Hepatocyte (in vitro differentiated cells): ENCODE measurements around the gene EPC2. TPM values are rescaled to one million over a fixed set of nuclear protein-coding genes. Genes with fewer than 3 reads are reported as not detected.

Source experiments
- DNase-seq: peaks from one replicate; pipeline ENCODE4 v3.0.0-alpha.2; 2016; ENCODE audit warnings: low spot score
- H2AFZ ChIP-seq: fragments of 200-600 bp; sonication (generic); 2 replicates; pipeline ENCODE4 v1.6.0; 2016; ENCODE audit warnings: antibody characterized with exemption, mild to moderate bottlenecking
- H3K27ac ChIP-seq: fragments of 200-600 bp; sonication (generic); 2 replicates; pipeline ENCODE4 v1.5.1; 2016; ENCODE audit warnings: mild to moderate bottlenecking
- H3K27me3 ChIP-seq: fragments of 200-600 bp; sonication (generic); 2 replicates; pipeline ENCODE4 v1.6.1; 2016
- H3K36me3 ChIP-seq: fragments of 200-600 bp; sonication (generic); replicated peaks from 2 replicates; pipeline ENCODE4 v1.5.1; 2016; ENCODE audit warnings: low read depth; ENCODE audit not compliant: insufficient read depth
- H3K4me1 ChIP-seq: fragments of 200-600 bp; sonication (generic); 2 replicates; pipeline ENCODE4 v1.5.1; 2016; ENCODE audit warnings: mild to moderate bottlenecking, moderate library complexity; ENCODE audit not compliant: insufficient read depth
- H3K4me2 ChIP-seq: fragments of 200-600 bp; sonication (generic); 2 replicates; pipeline ENCODE4 v1.6.0; 2016
- H3K4me3 ChIP-seq: fragments of 200-600 bp; sonication (generic); 2 replicates; pipeline ENCODE4 v1.5.1; 2016; ENCODE audit warnings: mild to moderate bottlenecking
- H3K79me2 ChIP-seq: fragments of 200-600 bp; sonication (generic); 2 replicates; pipeline ENCODE4 v1.6.0; 2017; ENCODE audit warnings: mild to moderate bottlenecking
- H3K9me2 ChIP-seq: fragments of 200-600 bp; sonication (generic); replicated peaks from 2 replicates; pipeline ENCODE4 v1.6.0; 2017; ENCODE audit warnings: mild to moderate bottlenecking; ENCODE audit not compliant: insufficient read depth
- H3K9me3 ChIP-seq: fragments of 200-600 bp; sonication (generic); 2 replicates; pipeline ENCODE4 v1.5.1; 2016; ENCODE audit warnings: low read depth, mild to moderate bottlenecking
- H4K20me1 ChIP-seq: fragments of 200-600 bp; sonication (generic); 2 replicates; pipeline ENCODE4 v1.6.0; 2016; ENCODE audit warnings: mild to moderate bottlenecking; ENCODE audit not compliant: insufficient read depth, poor library complexity, severe bottlenecking
- CTCF ChIP-seq: fragments of 200-600 bp; sonication (generic); IDR thresholded peaks from 2 replicates; pipeline ENCODE4 v1.5.1; 2016; ENCODE audit warnings: antibody characterized with exemption, mild to moderate bottlenecking; ENCODE audit not compliant: poor library complexity
- EZH2 ChIP-seq: fragments of 200-600 bp; sonication (generic); IDR thresholded peaks from 2 replicates; pipeline ENCODE4 v1.6.1; 2016; ENCODE audit warnings: antibody characterized with exemption, mild to moderate bottlenecking, borderline replicate concordance
- EZH2phosphoT487 ChIP-seq: fragments of 200-600 bp; sonication (generic); IDR thresholded peaks from one replicate; pipeline ENCODE4 v1.6.1; 2018; ENCODE audit warnings: antibody characterized with exemption, mild to moderate bottlenecking, low read depth, moderate library complexity; ENCODE audit not compliant: unreplicated experiment, severe bottlenecking
- WGBS: methylation state at CpG from one replicate; pipeline ENCODE4 v1.1.6; 2016; ENCODE audit warnings: low lambda C conversion rate; ENCODE audit errors: missing lambda C conversion rate; 5-methylcytosine and 5-hydroxymethylcytosine counted together
- polyA plus RNA-seq: library from polyadenylated mRNA; unstranded; fragments of >200 nt; fragmentation: Nextera tagmentation; extraction: Ambion mirVana; gene quantifications from 2 replicates; pipeline ENCODE4 v1.2.1, GENCODE V29; 2016
- total RNA-seq: library from RNA; depleted of rRNA; stranded (reverse); fragments of >200 nt; gene quantifications from 2 replicates; pipeline ENCODE4 v1.2.3, GENCODE V29; 2014

Gene EPC2
- total and polyA plus RNA-seq, 2 experiments from 2014 or later = 2.6 to 37.8 TPM

- Histone ChIP-seq H3K79me2 (peaks cover 88% of the 10 kb centered on the region), H2AFZ (no peak overlapping the region), H3K4me1 (no peaks in the 10 kb centered on the region), H3K27ac (no peak overlapping the region), H3K27me3 (no peaks in the 10 kb centered on the region), H3K4me3 (no peak overlapping the region), H3K9me2 (no peaks in the 10 kb centered on the region), H3K4me2 (no peak overlapping the region), H4K20me1 (peaks cover 42% of the 10 kb centered on the region), H3K9me3 (no peaks in the 10 kb centered on the region), H3K36me3 (no peaks in the 10 kb centered on the region)
- no peak for TF ChIP-seq EZH2phosphoT487
- TF ChIP-seq CTCF = no peak
- TF ChIP-seq EZH2 = no peak
- no peak for DNase-seq
These were observed 85.5 kb downstream of the EPC2 start for GRCh38 chr2:148730085-148730484.

- WGBS = 88% methylated on average over 5 of the region's 5 CpGs
- Histone ChIP-seq H4K20me1 (peaks cover 28% of the 10 kb centered on the region), H3K79me2 (peaks cover 80% of the 10 kb centered on the region), H3K9me3 (no peaks in the 10 kb centered on the region), H3K4me1 (no peaks in the 10 kb centered on the region), H3K4me3 (no peak overlapping the region), H3K4me2 (no peak overlapping the region), H3K27me3 (no peaks in the 10 kb centered on the region), H2AFZ (no peak overlapping the region), H3K36me3 (no peaks in the 10 kb centered on the region), H3K27ac (no peak overlapping the region), H3K9me2 (no peaks in the 10 kb centered on the region)
- TF ChIP-seq CTCF (no peak), EZH2 (no peak), EZH2phosphoT487 (no peak)
- no peak for DNase-seq
These were observed 93.2 kb downstream of the EPC2 start for GRCh38 chr2:148737742-148738141.

GRCh38 chr2:148739454-148740105, 95.0 kb downstream of the EPC2 start:
- Histone ChIP-seq H3K4me3 (no peak overlapping the region), H3K4me2 (no peak overlapping the region), H3K4me1 (no peaks in the 10 kb centered on the region), H3K9me3 (no peaks in the 10 kb centered on the region), H3K27me3 (no peaks in the 10 kb centered on the region), H2AFZ (no peak overlapping the region), H3K79me2 (peaks cover 79% of the 10 kb centered on the region), H4K20me1 (peaks cover 28% of the 10 kb centered on the region), H3K9me2 (no peaks in the 10 kb centered on the region), H3K27ac (no peak overlapping the region), H3K36me3 (no peaks in the 10 kb centered on the region)
- TF ChIP-seq EZH2phosphoT487 (no peak), CTCF (no peak), EZH2 (no peak)
- DNase-seq = no peak
- 75% methylated on average over 2 of the region's 2 CpGs for WGBS
